GM23248 (cell line): ENCODE measurements around the gene SLC5A1.

Experiments
- EZH2 ChIP-seq: fragments of 200-600 bp; sonication (generic); IDR thresholded peaks from 2 replicates; pipeline ENCODE4 v1.6.1; 2018; ENCODE audit warnings: antibody characterized with exemption, mild to moderate bottlenecking; ENCODE audit not compliant: insufficient read depth, poor library complexity, severe bottlenecking
- EZH2phosphoT487 ChIP-seq: fragments of 200-600 bp; sonication (generic); IDR thresholded peaks from 2 replicates; pipeline ENCODE4 v1.6.1; 2018; ENCODE audit warnings: antibody characterized with exemption, moderate library complexity, mild to moderate bottlenecking, low read depth; ENCODE audit not compliant: insufficient read depth

GRCh38 chr22:32127904-32128303, 84.8 kb downstream of the SLC5A1 start:
- TF ChIP-seq EZH2 (no peak), EZH2phosphoT487 (no peak)
